ENCODE results near the gene ABHD17C.

DNA sequence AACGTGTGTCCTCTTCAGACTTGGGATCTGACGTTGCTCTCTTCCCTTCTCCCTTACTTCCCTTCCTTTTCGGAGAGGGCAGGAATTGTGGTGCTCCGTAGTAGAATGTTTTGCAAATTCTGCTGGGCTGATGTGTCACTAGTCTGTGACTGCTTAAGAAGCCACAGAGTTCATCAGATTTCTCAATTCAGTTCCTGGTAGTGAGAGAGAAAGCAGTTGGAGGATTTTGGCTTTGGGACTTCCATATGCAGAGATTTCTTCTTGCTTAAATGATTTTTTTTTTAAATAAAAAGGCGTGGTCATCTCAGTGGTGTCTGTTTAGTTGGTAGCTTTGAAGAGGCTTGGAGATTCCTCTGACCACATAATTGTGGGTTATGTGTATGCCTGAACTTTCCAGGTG lies 94.2 kb downstream of the ABHD17C start:
- no peak for TF ChIP-seq POLR2A (IDR thresholded peaks at IDR 0.05)
- TF ChIP-seq, protein P1, sequence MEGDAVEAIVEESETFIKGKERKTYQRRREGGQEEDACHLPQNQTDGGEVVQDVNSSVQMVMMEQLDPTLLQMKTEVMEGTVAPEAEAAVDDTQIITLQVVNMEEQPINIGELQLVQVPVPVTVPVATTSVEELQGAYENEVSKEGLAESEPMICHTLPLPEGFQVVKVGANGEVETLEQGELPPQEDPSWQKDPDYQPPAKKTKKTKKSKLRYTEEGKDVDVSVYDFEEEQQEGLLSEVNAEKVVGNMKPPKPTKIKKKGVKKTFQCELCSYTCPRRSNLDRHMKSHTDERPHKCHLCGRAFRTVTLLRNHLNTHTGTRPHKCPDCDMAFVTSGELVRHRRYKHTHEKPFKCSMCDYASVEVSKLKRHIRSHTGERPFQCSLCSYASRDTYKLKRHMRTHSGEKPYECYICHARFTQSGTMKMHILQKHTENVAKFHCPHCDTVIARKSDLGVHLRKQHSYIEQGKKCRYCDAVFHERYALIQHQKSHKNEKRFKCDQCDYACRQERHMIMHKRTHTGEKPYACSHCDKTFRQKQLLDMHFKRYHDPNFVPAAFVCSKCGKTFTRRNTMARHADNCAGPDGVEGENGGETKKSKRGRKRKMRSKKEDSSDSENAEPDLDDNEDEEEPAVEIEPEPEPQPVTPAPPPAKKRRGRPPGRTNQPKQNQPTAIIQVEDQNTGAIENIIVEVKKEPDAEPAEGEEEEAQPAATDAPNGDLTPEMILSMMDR (IDR thresholded peaks at IDR 0.05), result no peak
